KMS-11 (cell line): ENCODE measurements around the gene ICE1.

ENCODE experiments used
- H2AFZ ChIP-seq: fragments of 200-600 bp; sonication (generic); 2 replicates; pipeline ENCODE4 v1.6.1; 2016; ENCODE audit warnings: antibody characterized with exemption, mixed run types, low read depth
- H3K27ac ChIP-seq: fragments of 200-600 bp; sonication (generic); 2 replicates; pipeline ENCODE4 v1.6.1; 2016; ENCODE audit warnings: mild to moderate bottlenecking, mixed run types
- H3K27me3 ChIP-seq: fragments of 200-600 bp; sonication (generic); 2 replicates; pipeline ENCODE4 v1.6.1; 2017; ENCODE audit warnings: mild to moderate bottlenecking, low read depth, mixed run types, moderate library complexity; ENCODE audit not compliant: insufficient read depth
- H3K36me3 ChIP-seq: fragments of 200-600 bp; sonication (generic); 2 replicates; pipeline ENCODE4 v1.6.1; 2017; ENCODE audit warnings: mild to moderate bottlenecking, mixed run types; ENCODE audit not compliant: insufficient read depth
- H3K4me1 ChIP-seq: fragments of 200-600 bp; sonication (generic); 2 replicates; pipeline ENCODE4 v1.6.1; 2016; ENCODE audit warnings: mild to moderate bottlenecking, low read depth, mixed run types; ENCODE audit not compliant: poor library complexity, severe bottlenecking
- H3K4me2 ChIP-seq: fragments of 200-600 bp; sonication (generic); 2 replicates; pipeline ENCODE4 v1.7.0; 2016; ENCODE audit warnings: mild to moderate bottlenecking, mixed run types
- H3K4me3 ChIP-seq: fragments of 200-600 bp; sonication (generic); IDR thresholded peaks from 2 replicates; pipeline ENCODE4 v1.6.1; 2017; ENCODE audit warnings: low read depth, low read length, mixed read lengths; ENCODE audit not compliant: insufficient read depth
- H3K79me2 ChIP-seq: fragments of 200-600 bp; sonication (generic); 2 replicates; pipeline ENCODE4 v1.6.1; 2016; ENCODE audit warnings: low read depth, mixed run types; ENCODE audit not compliant: insufficient read depth
- H3K9ac ChIP-seq: fragments of 200-600 bp; sonication (generic); 2 replicates; pipeline ENCODE4 v1.6.1; 2016; ENCODE audit warnings: mild to moderate bottlenecking, mixed run types
- H4K20me1 ChIP-seq: fragments of 200-600 bp; sonication (generic); 2 replicates; pipeline ENCODE4 v1.6.1; 2016; ENCODE audit warnings: mild to moderate bottlenecking, mixed run types; ENCODE audit not compliant: insufficient read depth
- TF ChIP-seq, protein P1 (sequence below): fragments of 200-600 bp; sonication (generic); conservative IDR thresholded peaks from 2 replicates; pipeline ENCODE4 v1.6.1; 2017; ENCODE audit warnings: low read depth, mild to moderate bottlenecking, antibody characterized with exemption, low read length, moderate library complexity, mixed read lengths

The ICE1 gene

GRCh38 chr5:5398071-5398470 lies 24.4 kb upstream of the ICE1 start:
- H3K79me2 ChIP-seq = no peaks in the 10 kb centered on the region
- H3K4me2 ChIP-seq = no peak overlapping the region
- TF ChIP-seq, protein P1, sequence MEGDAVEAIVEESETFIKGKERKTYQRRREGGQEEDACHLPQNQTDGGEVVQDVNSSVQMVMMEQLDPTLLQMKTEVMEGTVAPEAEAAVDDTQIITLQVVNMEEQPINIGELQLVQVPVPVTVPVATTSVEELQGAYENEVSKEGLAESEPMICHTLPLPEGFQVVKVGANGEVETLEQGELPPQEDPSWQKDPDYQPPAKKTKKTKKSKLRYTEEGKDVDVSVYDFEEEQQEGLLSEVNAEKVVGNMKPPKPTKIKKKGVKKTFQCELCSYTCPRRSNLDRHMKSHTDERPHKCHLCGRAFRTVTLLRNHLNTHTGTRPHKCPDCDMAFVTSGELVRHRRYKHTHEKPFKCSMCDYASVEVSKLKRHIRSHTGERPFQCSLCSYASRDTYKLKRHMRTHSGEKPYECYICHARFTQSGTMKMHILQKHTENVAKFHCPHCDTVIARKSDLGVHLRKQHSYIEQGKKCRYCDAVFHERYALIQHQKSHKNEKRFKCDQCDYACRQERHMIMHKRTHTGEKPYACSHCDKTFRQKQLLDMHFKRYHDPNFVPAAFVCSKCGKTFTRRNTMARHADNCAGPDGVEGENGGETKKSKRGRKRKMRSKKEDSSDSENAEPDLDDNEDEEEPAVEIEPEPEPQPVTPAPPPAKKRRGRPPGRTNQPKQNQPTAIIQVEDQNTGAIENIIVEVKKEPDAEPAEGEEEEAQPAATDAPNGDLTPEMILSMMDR = no peak
- no peak overlapping the region for H3K27ac ChIP-seq
- H3K36me3 ChIP-seq = no peaks in the 10 kb centered on the region
- no peak overlapping the region for H3K9ac ChIP-seq
- H3K27me3 ChIP-seq = no peaks in the 10 kb centered on the region
- H3K4me3 ChIP-seq = no peak overlapping the region
- no peaks in the 10 kb centered on the region for H4K20me1 ChIP-seq
- H3K4me1 ChIP-seq = no peaks in the 10 kb centered on the region
- H2AFZ ChIP-seq = no peak overlapping the region

GRCh38 chr5:5401095-5401494 lies 21.4 kb upstream of the ICE1 start:
- no peaks in the 10 kb centered on the region for H3K27me3 ChIP-seq
- TF ChIP-seq, protein P1 = no peak
- no peak overlapping the region for H2AFZ ChIP-seq
- H4K20me1 ChIP-seq = no peaks in the 10 kb centered on the region
- no peak overlapping the region for H3K4me2 ChIP-seq
- no peak overlapping the region for H3K27ac ChIP-seq
- H3K79me2 ChIP-seq = no peaks in the 10 kb centered on the region
- H3K4me1 ChIP-seq = no peaks in the 10 kb centered on the region
- no peak overlapping the region for H3K4me3 ChIP-seq
- H3K9ac ChIP-seq = no peak overlapping the region
- no peaks in the 10 kb centered on the region for H3K36me3 ChIP-seq

DNA sequence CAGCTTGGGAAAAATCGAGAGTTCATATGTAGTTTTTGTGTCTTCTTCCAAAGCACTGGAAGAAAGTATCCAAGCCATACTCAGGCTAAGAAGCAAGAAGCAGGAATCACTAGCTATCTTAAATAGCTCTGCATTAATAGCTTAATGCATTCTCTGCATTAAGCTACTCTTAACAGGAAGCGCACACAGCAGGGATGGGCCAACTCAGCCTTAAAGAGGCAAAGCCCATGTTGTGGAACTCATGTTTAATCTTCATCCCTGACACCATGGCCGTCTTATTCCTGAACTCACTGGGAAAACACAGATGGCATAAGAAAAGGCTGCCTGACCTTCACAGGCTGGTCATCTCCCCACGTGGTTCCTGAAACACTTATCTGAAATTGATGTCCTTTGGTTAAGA lies 18.7 kb upstream of the ICE1 start:
- H3K9ac ChIP-seq = no peak overlapping the region
- H3K27ac ChIP-seq = no peak overlapping the region
- TF ChIP-seq, protein P1 = no peak
- H4K20me1 ChIP-seq = no peaks in the 10 kb centered on the region
- no peaks in the 10 kb centered on the region for H3K79me2 ChIP-seq
- no peak overlapping the region for H2AFZ ChIP-seq
- no peaks in the 10 kb centered on the region for H3K36me3 ChIP-seq
- H3K27me3 ChIP-seq = no peaks in the 10 kb centered on the region
- H3K4me2 ChIP-seq = no peak overlapping the region
- no peak overlapping the region for H3K4me3 ChIP-seq
- H3K4me1 ChIP-seq = no peaks in the 10 kb centered on the region

DNA sequence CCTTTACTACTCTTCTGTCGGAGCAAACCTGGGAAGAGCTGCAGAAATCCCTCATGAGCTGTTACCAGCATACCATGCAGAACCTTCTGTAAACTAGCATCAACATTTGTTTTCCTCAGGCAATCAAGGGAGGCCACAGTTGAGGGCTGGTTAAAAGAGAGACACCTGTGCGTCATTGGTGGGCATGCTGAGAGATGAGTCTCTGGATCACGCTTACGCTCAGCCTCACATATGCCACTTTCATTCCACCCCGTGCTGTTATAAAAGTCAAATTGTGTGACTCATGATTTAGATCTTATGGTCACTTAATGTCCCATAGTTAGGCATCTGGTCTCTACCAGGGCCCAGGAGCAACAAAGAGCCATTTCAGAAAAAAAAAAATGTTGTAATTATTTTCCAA lies 18.1 kb upstream of the ICE1 start:
- TF ChIP-seq, protein P1 = no peak
- Histone ChIP-seq H3K4me1 (no peaks in the 10 kb centered on the region), H3K36me3 (no peaks in the 10 kb centered on the region), H3K9ac (no peak overlapping the region), H3K4me2 (no peak overlapping the region), H4K20me1 (no peaks in the 10 kb centered on the region), H3K27me3 (no peaks in the 10 kb centered on the region), H3K79me2 (no peaks in the 10 kb centered on the region), H3K27ac (no peak overlapping the region), H3K4me3 (no peak overlapping the region), H2AFZ (no peak overlapping the region)
